Uterus (tissue), 4 donors: ENCODE data around the gene DSTN. TPM values are rescaled to one million over a fixed set of nuclear protein-coding genes. Genes with fewer than 3 reads are reported as not detected.

Source experiments
- DNase-seq, 2 donors: peaks; one replicate each; pipeline ENCODE4 v3.0.0-alpha.2; 2019 to 2020
- H3K27ac ChIP-seq, 2 donors: fragments of 200-600 bp; sonication (generic); 1 replicate in 1 of 2; 2 replicates in 1 of 2; pipeline ENCODE4 v1.5.1; 2016 to 2018
- H3K27me3 ChIP-seq, 2 donors: fragments of 200-600 bp; sonication (generic); one replicate each; pipeline ENCODE4 v1.5.1; 2018 to 2019; ENCODE audit warnings: control low read depth in 1 of 2
- H3K36me3 ChIP-seq, 2 donors: fragments of 200-600 bp; sonication (generic); one replicate each; pipeline ENCODE4 v1.5.1; 2019; ENCODE audit warnings: control low read depth in 1 of 2
- H3K4me1 ChIP-seq, 2 donors: fragments of 200-600 bp; sonication (generic); one replicate each; pipeline ENCODE4 v1.5.1; 2018 to 2019; ENCODE audit warnings: control low read depth in 1 of 2
- H3K4me3 ChIP-seq, 2 donors: fragments of 200-600 bp; sonication (generic); 1 replicate in 1 of 2; 2 replicates in 1 of 2; pipeline ENCODE4 v1.5.1; 2018 to 2019; ENCODE audit warnings: mild to moderate bottlenecking in 1 of 2
- H3K9me3 ChIP-seq, 2 donors: fragments of 200-600 bp; sonication (generic); one replicate each; pipeline ENCODE4 v1.5.1; 2019; ENCODE audit warnings: control low read depth in 1 of 2
- POLR2A ChIP-seq, 2 donors: fragments of 450-650 bp; IDR thresholded peaks; one replicate each; pipeline ENCODE4 v1.6.1; 2016; ENCODE audit warnings: antibody characterized with exemption in 2 of 2, mild to moderate bottlenecking in 1 of 2, moderate library complexity in 1 of 2
- intact Hi-C: fragments of 100-400 bp; cut with DNase I; formaldehyde crosslinking; loops from one replicate; pipeline ENCODE4 v1.15.1; 2023; ENCODE audit warnings: low total_unique reads
- total RNA-seq, 4 donors: library from RNA; depleted of rRNA in 3 of 4; stranded (reverse); fragments of >200 nt in 3 of 4; gene quantifications; one replicate each; pipeline versions ENCODE4 v1.1.0 to v1.2.4, GENCODE V29; 2014 to 2023
- TF ChIP-seq, protein P1 (sequence below), 4 experiments: fragments of 200-600 bp in 2 of 4; fragments of 450-650 bp in 2 of 4; sonication (generic) in 2 of 4; IDR thresholded peaks; one replicate each; pipeline ENCODE4 v1.5.1; 2016 to 2019; ENCODE audit warnings: antibody characterized with exemption in 4 of 4, mild to moderate bottlenecking in 2 of 4, moderate library complexity in 1 of 4
- donor health status: DM: yes; HTN: yes; CAD: no.

The DSTN gene
- total RNA-seq, 4 donors from 2014 or later = 294 to 674 (median 623) TPM

DNA sequence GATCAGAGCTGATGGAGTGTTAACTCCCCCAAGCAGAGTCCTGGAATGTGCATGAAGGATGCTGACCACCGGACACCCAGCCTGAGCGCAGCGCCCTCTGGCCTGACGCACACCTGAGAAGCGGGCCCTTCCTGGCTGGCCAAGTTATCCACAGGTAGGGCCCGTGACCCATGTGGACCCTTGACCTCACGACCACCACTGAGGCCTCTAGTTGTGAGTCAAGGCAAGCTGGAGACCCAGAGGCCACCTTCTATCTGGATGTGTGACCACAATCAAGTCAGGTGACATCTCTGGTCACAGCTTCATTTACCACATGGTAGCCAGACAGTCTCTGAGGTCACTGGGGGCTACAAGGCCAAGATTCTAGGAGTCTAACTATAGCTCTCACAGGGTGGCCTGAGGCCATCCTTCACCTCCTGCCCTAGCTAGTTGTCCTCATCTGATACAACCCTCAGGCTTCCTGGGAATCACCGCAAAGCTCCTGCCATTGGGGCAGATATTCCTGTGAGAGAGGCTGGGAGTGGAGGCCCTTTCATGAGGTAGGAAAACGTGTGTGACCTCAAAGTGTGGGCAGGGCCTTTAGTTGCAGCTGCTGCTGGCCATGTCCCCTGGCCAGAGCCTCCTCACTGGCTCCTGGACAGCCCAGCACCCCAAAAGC is 53.1 kb downstream of the DSTN start:
- DNase-seq = peak in 1 of 2 donors; percentile 8
- intact Hi-C loops = no loop called here
- H3K4me3 ChIP-seq = no peak overlapping the region
- no peak for TF ChIP-seq POLR2A (IDR thresholded peaks at IDR 0.05)
- TF ChIP-seq, protein P1, sequence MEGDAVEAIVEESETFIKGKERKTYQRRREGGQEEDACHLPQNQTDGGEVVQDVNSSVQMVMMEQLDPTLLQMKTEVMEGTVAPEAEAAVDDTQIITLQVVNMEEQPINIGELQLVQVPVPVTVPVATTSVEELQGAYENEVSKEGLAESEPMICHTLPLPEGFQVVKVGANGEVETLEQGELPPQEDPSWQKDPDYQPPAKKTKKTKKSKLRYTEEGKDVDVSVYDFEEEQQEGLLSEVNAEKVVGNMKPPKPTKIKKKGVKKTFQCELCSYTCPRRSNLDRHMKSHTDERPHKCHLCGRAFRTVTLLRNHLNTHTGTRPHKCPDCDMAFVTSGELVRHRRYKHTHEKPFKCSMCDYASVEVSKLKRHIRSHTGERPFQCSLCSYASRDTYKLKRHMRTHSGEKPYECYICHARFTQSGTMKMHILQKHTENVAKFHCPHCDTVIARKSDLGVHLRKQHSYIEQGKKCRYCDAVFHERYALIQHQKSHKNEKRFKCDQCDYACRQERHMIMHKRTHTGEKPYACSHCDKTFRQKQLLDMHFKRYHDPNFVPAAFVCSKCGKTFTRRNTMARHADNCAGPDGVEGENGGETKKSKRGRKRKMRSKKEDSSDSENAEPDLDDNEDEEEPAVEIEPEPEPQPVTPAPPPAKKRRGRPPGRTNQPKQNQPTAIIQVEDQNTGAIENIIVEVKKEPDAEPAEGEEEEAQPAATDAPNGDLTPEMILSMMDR (IDR thresholded peaks at IDR 0.05) = no peak
- no peaks in the 10 kb centered on the region for H3K36me3 ChIP-seq
- H3K27me3 ChIP-seq = no peaks in the 10 kb centered on the region
- H3K4me1 ChIP-seq = no peaks in the 10 kb centered on the region
- H3K27ac ChIP-seq = no peak overlapping the region
- no peaks in the 10 kb centered on the region for H3K9me3 ChIP-seq

DNA sequence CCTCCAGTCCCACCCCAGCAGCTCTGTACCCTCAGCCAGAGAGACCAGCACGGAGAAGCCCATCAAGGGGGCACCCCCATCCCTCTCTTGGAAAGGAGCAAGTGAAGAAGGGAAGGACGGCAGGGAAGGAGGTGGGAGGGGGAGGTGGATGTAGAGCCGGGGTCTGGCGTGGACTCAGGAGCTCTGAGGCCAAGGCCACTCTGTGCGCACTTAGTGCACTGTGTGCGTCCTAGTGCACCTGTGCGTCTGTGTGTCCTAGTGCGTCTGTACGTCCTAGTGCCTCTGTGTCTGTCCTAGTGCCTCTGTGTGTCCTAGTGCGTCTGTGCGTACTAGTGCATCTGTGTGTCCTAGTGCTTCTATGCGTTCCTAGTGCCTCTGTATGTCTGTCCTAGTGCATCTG is 54.2 kb downstream of the DSTN start:
- Histone ChIP-seq H3K9me3 (no peaks in the 10 kb centered on the region), H3K4me1 (no peaks in the 10 kb centered on the region), H3K27ac (no peak overlapping the region), H3K4me3 (no peak overlapping the region), H3K36me3 (no peaks in the 10 kb centered on the region), H3K27me3 (no peaks in the 10 kb centered on the region)
- TF ChIP-seq POLR2A (IDR thresholded peaks at IDR 0.05) = no peak
- intact Hi-C loops = no loop called here
- peak; percentile 8 to 12 for DNase-seq

DNA sequence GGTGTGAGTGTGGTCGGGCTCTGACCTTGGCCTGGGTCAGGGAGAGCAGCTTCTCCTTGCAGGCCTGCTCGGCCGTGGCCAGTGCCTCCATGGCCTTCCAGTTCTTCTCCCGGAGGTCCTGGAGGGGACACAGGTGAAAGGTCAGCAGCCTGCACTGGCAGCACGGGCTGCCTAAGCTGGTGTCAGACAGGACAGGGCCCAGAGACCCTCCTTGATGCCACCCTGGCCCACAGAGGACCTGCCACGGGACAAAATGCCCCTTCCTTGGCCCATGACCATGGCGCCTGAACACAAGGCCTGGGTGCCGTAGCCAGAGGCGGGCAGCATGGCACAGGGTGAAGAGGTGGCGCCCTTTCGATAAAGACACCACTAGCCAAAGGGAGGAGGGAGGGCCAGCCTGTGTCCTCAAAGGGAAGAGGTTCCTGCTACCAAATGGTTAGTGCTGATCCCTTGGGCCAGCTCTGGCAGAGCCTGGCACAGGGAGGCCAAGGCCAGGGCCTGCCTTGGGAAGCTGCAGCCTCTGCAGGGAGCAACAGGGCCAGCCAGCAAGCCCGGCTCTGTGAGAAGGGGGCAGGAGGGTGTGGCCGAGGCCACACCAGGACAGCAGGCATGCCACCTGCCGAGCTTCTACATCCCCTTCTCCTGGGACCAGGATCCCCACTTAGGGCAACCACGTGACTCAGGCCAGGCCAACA is 54.8 kb downstream of the DSTN start:
- Histone ChIP-seq H3K9me3 (no peaks in the 10 kb centered on the region), H3K4me3 (no peak overlapping the region), H3K27me3 (no peaks in the 10 kb centered on the region), H3K36me3 (no peaks in the 10 kb centered on the region), H3K27ac (no peak overlapping the region), H3K4me1 (no peaks in the 10 kb centered on the region)
- TF ChIP-seq POLR2A (IDR thresholded peaks at IDR 0.05) = no peak
- TF ChIP-seq, protein P1 (IDR thresholded peaks at IDR 0.05) = no peak
- peak; percentile 15 to 16 for DNase-seq
- intact Hi-C loops = no loop called here

DNA sequence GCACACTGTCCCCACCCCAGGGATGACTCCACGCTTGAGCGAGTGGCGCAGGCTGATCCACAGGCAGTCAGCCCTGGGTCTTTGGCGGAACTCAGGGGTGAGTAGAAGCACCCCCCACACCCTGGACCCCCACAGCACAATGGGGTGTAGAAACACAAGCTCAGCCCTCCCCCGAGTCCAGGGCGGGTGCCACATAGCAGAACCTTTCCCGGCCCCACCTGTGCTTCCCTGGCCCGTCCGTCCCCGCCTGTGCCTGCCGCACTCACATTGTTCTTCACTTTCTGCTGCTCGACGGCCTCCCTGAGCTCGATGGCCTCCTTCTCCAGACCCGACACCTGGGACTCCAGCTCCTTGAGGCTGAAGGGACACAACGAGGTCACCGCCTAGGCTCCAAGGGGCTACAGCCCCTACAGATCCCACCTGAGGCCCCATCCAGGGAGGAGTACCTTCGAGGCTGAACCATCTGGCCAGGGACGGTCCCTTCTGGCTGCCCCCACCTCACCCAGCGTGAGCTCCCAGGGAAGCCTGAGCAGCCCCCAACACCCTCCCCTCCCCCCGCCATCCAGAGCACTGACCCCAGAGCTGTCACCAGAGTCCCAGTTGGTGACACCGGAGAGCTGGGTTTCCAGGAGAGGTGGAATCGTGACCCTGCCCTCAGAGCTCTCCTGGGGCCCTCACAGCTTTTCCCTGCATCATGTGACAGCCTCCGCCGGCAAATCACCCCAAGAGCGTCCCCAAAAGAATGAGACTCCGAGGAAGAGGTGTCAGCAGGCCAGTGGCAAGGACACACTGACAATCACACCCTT is 55.6 kb downstream of the DSTN start:
- no peaks in the 10 kb centered on the region for H3K27me3 ChIP-seq
- no peak overlapping the region for H3K4me3 ChIP-seq
- peak; percentile 13 to 15 for DNase-seq
- no peaks in the 10 kb centered on the region for H3K36me3 ChIP-seq
- TF ChIP-seq POLR2A (IDR thresholded peaks at IDR 0.05) = no peak
- TF ChIP-seq, protein P1 (IDR thresholded peaks at IDR 0.05) = no peak
- intact Hi-C loops = no loop called here
- no peaks in the 10 kb centered on the region for H3K4me1 ChIP-seq
- no peaks in the 10 kb centered on the region for H3K9me3 ChIP-seq
- no peak overlapping the region for H3K27ac ChIP-seq

DNA sequence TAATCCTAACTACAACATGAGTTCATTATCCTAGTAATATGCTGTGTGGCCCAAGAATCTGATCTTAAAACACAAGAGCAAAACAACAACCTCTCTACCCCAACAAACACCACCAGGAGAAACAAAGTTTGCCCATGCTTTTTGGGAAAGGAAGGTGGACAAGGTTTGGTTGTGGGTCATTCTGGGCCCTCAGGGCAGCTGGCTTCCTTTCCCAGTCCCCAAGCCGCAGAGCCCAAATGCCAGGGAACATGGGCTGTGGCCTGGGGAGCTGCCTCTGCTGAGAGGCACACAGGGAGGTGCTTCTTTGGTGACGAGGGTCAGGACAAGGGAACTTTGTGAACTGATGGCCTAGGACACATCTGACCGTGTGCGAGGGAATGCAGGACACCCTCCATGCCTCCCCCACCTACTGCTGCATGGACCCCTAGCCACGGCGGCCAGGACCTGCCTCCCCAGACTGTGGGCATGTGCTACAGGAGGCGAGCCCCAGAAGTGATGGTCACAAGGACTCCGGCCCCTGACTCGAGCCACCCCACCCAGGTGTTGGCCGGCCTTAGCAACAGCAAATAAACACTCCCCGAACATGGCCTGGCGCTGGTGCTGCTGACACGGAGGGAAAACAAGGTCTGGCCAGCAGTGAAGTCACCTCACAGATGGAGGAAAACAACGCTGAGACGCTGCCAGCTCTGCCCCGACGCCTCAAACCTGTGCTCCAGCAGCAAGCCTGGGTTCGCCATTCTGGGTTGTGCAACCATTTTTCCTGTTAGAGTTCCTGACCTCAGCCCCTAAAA is 56.5 kb downstream of the DSTN start:
- Histone ChIP-seq H3K4me1 (no peaks in the 10 kb centered on the region), H3K9me3 (no peaks in the 10 kb centered on the region), H3K4me3 (no peak overlapping the region), H3K27ac (peak overlapping the region; percentile 32 to 39), H3K36me3 (no peaks in the 10 kb centered on the region), H3K27me3 (no peaks in the 10 kb centered on the region)
- no peak for TF ChIP-seq POLR2A (IDR thresholded peaks at IDR 0.05)
- TF ChIP-seq, protein P1 (IDR thresholded peaks at IDR 0.05) = no peak
- DNase-seq = peak in 1 of 2 donors; percentile 52
- intact Hi-C loops = no loop called here
